ENCODE measurements around the gene FOXL1. TPM values are rescaled to one million over a fixed set of nuclear protein-coding genes. Genes with fewer than 3 reads are reported as not detected.

The FOXL1 gene
- total RNA-seq, 1 experiment from 2014 or later: 0.11 TPM

GRCh38 chr16:86579268-86580062, 1.1 kb downstream of the FOXL1 start:
- Histone ChIP-seq H3K27me3 (replicated peaks; ENCODE audit: control insufficient read depth, insufficient read depth, low read length) (no peaks in the 10 kb centered on the region), H3K9me3 (no peaks in the 10 kb centered on the region), H3K4me3 (ENCODE audit: low read depth, low read length) (no peak overlapping the region), H3K4me1 (peaks cover 7% of the 10 kb centered on the region; the same call in 1 of the 2 replicates), H3K36me3 (ENCODE audit: control insufficient read depth, insufficient read depth, low read length) (no peaks in the 10 kb centered on the region)
- Mint-ChIP-seq H3K4me3 (ENCODE audit: unreplicated experiment) (no peak overlapping the region), H3K36me3 (ENCODE audit: insufficient read depth, unreplicated experiment) (peaks cover 10% of the 10 kb centered on the region), H3K9me3 (ENCODE audit: unreplicated experiment) (no peaks in the 10 kb centered on the region), H3K27me3 (ENCODE audit: insufficient read depth, unreplicated experiment) (peaks cover 25% of the 10 kb centered on the region), H3K4me1 (ENCODE audit: low read depth, unreplicated experiment) (peaks cover 7% of the 10 kb centered on the region), H3K27ac (ENCODE audit: unreplicated experiment) (no peak overlapping the region)
- TF ChIP-seq CTCF (IDR thresholded peaks at IDR 0.05; ENCODE audit: insufficient read depth in 1 of 2, low read depth in 1 of 2, low read length in 1 of 2, severe bottlenecking in 1 of 2, unreplicated experiment in 1 of 2): no peak
- BruUV-seq (replicated peaks): no TSS peak
- intact Hi-C loops (cut with micrococcal nuclease; ENCODE audit: unreplicated experiment): loop anchor here (5.0 kb wide), 2 partner anchors 253 to 483 kb away; no protein-coding TSS in a partner anchor
- no peak for DNase-seq
- CTCF ChIA-PET: no interaction called here
- POLR2A ChIA-PET: no interaction called here

- intact Hi-C loops (cut with micrococcal nuclease; ENCODE audit: unreplicated experiment): no loop called here
- POLR2A ChIA-PET: no interaction called here
- Mint-ChIP-seq H3K9me3 (ENCODE audit: unreplicated experiment) (no peaks in the 10 kb centered on the region), H3K4me3 (ENCODE audit: unreplicated experiment) (no peak overlapping the region), H3K27me3 (ENCODE audit: insufficient read depth, unreplicated experiment) (peaks cover 25% of the 10 kb centered on the region), H3K36me3 (ENCODE audit: insufficient read depth, unreplicated experiment) (peaks cover 10% of the 10 kb centered on the region), H3K4me1 (ENCODE audit: low read depth, unreplicated experiment) (peaks cover 7% of the 10 kb centered on the region), H3K27ac (ENCODE audit: unreplicated experiment) (no peak overlapping the region)
- no peaks in the 10 kb centered on the region for H3K9me3 ChIP-seq
- no peaks in the 10 kb centered on the region for H3K36me3 ChIP-seq (ENCODE audit: control insufficient read depth, insufficient read depth, low read length)
- no TSS peak for BruUV-seq (replicated peaks)
- no peak overlapping the region for H3K4me3 ChIP-seq (ENCODE audit: low read depth, low read length)
- H3K27me3 ChIP-seq (replicated peaks; ENCODE audit: control insufficient read depth, insufficient read depth, low read length): no peaks in the 10 kb centered on the region
- DNase-seq: no peak
- H3K4me1 ChIP-seq: peaks cover 7% of the 10 kb centered on the region; the same call in 1 of the 2 replicates
- CTCF ChIA-PET: no interaction called here
- TF ChIP-seq CTCF (IDR thresholded peaks at IDR 0.05; ENCODE audit: insufficient read depth in 1 of 2, low read depth in 1 of 2, low read length in 1 of 2, severe bottlenecking in 1 of 2, unreplicated experiment in 1 of 2): no peak
Measured at GRCh38 chr16:86580063-86580790, 1.9 kb downstream of the FOXL1 start.

GRCh38 chr16:86580791-86581170, 2.4 kb downstream of the FOXL1 start:
- no TSS peak for BruUV-seq (replicated peaks)
- H3K4me1 ChIP-seq: peaks cover 7% of the 10 kb centered on the region; the same call in 1 of the 2 replicates
- peaks cover 7% of the 10 kb centered on the region for H3K36me3 Mint-ChIP-seq (ENCODE audit: insufficient read depth, unreplicated experiment)
- no peaks in the 10 kb centered on the region for H3K9me3 Mint-ChIP-seq (ENCODE audit: unreplicated experiment)
- DNase-seq: no peak
- no peak for TF ChIP-seq CTCF (IDR thresholded peaks at IDR 0.05; ENCODE audit: insufficient read depth in 1 of 2, low read depth in 1 of 2, low read length in 1 of 2, severe bottlenecking in 1 of 2, unreplicated experiment in 1 of 2)
- H3K4me3 ChIP-seq (ENCODE audit: low read depth, low read length): no peak overlapping the region
- no peaks in the 10 kb centered on the region for H3K36me3 ChIP-seq (ENCODE audit: control insufficient read depth, insufficient read depth, low read length)
- POLR2A ChIA-PET: no interaction called here
- H3K27me3 Mint-ChIP-seq (ENCODE audit: insufficient read depth, unreplicated experiment): peaks cover 25% of the 10 kb centered on the region
- intact Hi-C loops (cut with micrococcal nuclease; ENCODE audit: unreplicated experiment): no loop called here
- H3K9me3 ChIP-seq: no peaks in the 10 kb centered on the region
- no peak overlapping the region for H3K27ac Mint-ChIP-seq (ENCODE audit: unreplicated experiment)
- no peaks in the 10 kb centered on the region for H3K27me3 ChIP-seq (replicated peaks; ENCODE audit: control insufficient read depth, insufficient read depth, low read length)
- H3K4me1 Mint-ChIP-seq (ENCODE audit: low read depth, unreplicated experiment): peaks cover 7% of the 10 kb centered on the region
- no peak overlapping the region for H3K4me3 Mint-ChIP-seq (ENCODE audit: unreplicated experiment)
- CTCF ChIA-PET: no interaction called here

All from Caco-2 (cell line).